Stimulated activated CD4-positive, alpha-beta T cell treated with anti-CD3 and anti-CD28 coated beads, Interleukin-15, amount 100 ng/mL, for 48 hours (primary cell): Measurements from ENCODE around the gene PPP2R2C.

ENCODE experiments used
- DNase-seq, 2 donors: peaks; one replicate each; pipeline ENCODE4 v3.0.0-alpha.2; 2020; ENCODE audit warnings: low read depth in 2 of 2

PPP2R2C gene

DNA sequence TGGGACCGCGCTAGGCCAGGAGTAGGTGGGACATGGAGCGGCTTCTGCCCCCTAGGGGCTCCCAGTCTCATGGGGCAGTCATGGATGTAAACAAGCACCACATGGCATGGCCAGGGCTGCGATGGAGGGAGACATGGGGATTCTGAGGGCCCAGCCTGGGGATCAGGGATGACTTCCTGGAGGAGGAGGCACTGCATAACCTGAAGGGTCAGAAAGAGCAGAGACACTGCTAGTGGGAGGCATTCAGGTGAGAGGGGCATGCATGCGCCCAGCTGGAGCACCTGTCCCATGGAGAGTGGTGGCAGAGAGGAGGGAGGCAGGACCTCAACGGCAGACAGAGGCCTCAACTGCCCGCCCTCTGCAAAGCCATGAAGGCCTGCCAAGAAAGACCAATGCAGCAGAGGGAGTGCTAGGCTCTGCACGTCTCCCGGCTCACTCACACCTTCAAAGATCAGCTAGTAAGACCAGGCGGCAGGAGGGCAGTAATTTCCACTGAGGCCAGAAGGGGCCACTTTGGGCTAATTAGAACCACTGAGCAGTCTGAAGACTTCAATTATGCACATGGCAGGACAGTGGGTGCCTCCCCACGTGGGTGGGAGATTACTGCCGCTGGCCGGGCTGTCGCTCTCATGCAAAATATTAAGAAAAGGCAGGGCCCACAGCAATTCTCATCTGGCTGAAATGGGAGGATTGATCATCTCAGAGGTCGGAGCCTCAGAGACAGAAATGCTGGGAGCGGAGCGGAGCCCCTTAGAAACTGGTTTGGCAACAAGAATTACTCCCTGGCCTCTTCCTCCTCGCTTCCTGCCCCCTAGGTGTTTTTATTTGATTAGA is 69.6 kb downstream of the PPP2R2C start:
- DNase-seq, result no peak

DNA sequence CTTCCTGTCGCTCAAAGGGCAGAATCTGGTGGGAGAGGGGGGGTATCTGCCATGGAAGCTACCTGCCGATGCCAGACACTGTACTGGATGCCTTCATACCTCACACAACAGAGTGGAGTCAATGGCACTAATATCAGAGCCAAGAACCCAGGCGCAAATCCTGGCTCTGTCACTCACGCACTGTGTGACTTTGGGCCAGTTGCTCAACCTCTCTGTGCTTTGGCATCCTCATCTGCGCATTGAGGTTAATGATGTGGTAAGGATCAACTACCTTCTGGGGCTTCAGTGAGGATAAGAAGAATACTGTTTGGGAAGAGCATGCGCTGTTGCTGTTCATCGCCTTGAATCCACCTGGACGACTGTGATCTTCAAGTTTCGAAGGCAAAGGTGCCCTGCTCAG is 70.6 kb downstream of the PPP2R2C start:
- DNase-seq, result no peak

DNA sequence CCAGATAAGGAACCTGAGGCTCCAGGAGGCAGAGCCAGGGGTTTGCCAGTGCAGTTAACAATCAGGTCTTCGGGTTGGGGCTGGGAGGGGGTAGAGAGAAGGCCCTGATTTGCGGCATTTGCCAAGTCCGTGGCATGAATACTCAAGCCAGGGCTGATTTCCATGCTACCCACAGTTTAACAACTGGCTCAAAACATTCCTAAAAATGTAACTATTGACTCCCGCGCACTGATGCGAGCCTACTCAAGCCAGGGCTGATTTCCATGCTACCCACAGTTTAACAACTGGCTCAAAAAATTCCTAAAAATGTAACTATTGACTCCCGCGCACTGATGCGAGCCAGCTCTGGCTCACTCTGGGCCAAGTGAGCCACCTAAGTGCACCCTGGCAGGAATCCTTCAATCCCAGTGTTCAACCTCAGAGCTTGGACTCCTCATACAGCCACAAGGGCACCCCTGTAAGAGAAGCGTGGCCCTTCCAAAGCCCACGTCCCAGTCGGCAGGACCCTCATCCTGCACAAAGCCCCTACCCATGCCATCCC is 75.6 kb downstream of the PPP2R2C start:
- DNase-seq, result no peak

DNA sequence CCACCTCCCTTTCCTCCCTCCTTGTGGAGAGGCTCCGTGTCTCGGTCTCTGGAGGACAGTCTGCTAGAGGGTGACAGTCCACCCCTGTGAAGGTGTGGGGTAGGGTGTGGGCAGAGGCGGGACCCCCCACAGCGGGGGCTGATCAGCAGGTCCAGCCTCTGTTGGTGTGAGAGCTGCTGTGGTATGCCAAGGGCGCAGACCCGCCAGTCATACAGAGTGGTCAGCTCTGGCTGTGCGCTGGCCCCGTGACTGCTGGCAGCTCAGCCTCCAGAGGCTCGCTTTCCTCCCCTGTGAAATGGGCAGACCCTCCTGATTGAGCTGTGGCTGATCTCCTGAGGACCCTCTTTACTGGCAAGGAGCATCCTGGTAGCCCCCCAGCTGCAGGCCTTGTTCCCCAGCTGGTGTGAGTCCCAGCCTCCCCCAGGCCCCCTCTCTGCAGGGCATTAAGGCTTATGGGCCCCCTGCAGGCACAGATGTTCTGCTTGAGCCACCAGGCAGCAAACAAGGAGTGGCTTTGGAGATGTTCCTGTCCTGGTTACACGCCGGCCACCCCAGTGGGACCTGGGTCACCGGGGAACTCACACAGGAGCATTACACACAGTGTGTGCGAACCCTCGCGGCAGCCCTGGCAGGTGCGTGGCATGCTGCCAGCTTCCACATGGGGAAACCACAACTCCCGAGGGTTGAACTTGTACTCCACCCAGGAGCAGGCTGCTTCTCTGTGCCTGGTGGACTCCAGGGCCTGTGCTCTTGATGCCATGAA is 76.8 kb downstream of the PPP2R2C start:
- DNase-seq, result no peak

DNA sequence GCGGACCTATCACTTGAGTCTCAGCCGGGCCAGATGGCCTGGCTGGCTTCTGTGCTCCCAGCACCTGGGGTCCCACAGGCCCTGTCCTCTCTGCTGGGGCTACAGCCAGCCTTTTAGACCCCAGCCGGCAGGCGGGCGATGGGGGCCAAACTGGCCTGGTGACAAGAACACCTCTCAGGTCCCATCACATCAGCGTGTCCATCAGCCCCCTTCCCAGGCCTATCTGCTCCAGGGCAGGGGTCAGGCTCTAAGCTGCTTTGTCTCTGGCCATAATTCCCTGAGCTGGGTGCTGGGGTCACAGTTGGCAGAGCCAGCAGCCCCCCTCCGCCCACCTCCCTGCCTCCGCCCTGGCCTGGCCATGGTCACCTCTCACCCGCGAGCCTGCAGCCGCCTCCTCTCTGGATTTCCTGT is 77.7 kb downstream of the PPP2R2C start:
- no peak for DNase-seq

DNA sequence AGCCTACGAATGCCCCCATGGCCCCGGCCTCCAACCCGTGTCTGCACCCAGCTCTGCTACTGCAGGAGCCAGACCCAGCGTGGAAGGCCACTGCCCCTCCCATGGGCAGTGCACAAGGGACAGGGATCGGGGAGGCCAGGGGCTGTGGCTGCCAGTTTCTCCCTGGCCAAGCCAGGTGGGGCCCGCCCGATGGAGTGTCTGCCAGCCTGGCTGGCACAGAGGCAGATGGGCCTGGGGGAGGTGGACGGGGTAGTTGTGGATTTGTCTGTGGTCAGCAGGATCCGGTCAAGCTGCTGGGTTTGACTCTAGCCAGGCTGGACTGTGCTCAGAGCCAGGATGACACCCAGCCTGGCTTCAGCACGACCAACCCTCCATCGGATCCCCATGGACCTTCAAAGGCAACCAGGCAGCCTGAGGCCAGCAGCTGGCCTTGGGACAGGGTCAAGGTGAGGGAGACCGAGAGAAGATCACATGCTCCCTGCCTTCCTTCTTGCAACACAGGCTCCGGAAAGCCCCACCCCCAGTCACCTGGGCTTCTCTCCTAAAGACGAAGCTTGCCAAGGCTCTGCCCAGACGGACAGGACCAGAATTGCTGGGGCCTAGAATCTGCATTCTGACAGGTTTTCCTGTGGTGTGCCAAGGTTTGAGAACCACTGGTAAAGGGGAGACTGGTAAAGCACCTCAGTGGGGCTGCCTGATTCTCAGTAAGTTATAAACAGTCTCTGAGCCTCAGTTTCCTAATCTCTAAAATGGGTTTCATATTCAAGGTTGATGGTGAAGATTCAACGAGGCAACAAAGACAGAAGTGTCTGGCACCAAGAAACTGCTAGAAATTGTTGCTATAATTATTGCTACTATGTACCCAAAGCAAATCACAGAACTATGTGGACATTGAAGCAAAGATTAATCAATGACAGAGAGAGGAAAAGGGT is 78.6 kb downstream of the PPP2R2C start:
- DNase-seq, result no peak

DNA sequence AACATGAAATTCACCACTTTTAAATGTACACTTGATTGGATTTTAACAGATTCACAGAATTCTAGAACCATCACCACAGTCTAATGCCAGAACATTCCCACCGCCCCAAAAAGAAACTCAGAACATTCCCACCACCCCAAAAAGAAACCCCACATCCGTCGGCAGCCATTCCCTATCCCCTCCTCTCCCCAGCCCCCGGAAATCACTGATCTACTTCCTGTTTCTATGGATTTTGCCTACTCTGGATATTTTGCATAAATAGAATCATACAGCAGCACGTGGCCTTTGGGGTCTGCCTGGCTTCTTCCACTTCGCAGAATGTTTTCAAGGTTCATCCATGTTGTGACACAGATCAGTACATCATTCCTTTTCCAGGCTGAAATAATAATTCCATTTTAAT is 79.3 kb downstream of the PPP2R2C start:
- no peak for DNase-seq

DNA sequence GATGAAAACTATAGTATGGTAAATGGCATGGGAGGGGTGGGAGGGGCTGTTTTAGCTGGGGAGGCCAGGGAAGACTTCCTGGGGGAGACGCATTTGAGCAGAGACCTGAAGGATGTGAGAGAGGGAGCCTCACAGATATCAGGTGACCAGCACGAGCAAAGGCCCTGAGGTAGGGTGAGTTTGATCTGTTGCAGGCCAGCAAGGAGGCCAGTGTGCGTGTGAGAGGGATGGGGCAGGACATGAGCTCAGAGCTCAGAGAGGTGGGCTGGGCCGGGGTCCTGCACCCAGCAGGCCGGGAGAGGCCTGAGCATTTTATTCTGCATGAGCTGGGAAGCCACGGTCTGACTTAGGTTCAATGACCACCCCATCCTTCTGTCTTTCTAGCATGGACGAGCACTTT is 80.0 kb downstream of the PPP2R2C start:
- DNase-seq, result no peak

DNA sequence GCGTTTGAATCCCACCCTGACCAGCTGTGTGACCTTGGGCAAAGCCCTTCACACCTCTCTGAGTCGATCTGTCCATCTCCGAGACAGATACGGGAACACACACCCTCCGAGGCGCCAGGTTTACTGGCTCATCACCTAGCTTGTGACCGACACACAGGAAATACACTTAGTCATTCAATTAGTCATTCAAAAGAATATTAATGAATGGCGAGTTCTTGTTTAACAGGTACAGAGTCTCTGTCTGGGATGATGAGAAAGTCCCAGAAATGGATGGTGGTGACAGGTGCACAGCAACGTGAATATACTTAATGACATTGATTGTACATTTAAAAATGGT is 80.6 kb downstream of the PPP2R2C start:
- no peak for DNase-seq

DNA sequence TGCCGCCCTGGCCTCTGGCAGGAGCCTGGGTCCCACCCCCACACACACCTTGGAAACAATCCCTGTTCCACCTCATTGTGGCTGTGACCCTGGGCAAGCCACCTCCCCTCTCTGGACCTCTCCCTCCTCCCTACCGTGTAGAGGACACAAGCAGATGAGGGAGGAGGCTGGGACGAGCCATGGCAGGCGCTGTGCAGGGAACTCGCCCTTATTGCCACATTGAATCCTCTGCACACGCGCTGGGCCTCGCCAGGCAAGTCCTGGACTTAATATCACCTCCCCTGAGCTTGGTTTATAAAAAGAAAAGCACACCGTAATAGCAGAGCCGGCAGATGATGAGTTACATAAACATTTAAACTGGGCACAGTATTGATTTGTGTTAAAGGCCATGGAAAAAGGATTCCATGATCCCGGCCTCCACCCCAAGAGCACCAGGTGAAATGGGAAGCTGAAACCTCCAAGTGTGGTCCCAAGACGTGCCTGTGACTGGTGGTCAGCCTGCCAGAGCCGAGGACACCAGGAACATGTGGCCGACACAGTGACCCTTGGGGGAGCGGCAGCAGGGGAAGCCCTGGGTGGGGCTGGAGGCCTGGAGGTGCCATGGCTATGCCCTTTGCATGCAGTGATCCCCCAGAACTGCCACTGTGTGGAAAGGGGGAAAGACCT is 81.1 kb downstream of the PPP2R2C start:
- no peak for DNase-seq

DNA sequence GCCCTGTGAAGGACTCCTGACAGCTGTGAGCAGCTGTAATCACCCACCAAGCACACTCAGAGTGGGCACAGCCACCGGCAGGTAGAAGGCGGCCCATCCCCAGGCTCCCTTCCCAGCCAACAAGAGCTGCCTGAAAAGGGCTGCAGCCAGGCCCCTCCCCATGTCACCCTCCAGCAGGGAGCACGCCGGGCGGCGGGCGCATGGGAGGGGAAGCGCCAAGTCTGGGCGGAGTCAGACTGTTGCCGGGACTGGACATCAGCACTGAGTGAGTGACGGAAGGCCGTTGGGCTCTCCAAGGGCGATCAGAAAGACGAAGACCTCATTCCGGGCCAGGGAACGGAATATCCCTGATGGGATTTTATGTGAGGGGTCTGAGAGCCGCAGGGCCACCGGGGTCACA is 82.1 kb downstream of the PPP2R2C start:
- no peak for DNase-seq

DNA sequence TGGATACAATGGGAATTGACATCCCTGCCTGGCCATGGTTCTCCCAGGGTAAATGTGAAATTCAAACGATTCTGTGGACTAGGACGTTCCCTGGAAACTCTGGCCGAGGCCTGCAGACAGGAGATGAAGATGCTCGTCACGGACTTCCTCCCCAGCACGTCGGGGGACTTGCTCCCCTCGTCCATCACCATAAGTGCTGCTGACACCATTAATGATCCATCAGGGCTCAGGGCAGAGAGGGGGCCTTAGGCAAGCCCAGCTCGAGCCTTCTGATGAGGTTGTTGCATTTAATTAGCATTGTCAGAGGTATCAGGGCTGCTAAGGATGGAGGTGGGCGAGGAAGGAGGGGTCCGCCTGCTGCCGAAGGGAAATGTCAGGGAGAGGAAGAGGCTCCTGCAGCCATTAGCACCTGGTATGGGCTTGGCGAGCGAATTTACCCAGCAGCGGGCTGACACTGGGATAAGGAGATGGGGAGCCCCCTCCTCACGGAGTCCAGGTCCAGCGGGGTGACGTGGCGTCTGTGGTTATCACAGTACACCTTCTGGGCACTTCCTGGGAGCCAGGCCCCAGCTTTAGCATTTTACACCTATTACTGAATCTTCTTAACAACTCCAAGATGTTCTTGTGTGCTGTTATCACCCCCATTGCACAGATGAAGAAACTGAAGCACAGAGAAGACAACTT is 83.1 kb downstream of the PPP2R2C start:
- DNase-seq, result no peak

DNA sequence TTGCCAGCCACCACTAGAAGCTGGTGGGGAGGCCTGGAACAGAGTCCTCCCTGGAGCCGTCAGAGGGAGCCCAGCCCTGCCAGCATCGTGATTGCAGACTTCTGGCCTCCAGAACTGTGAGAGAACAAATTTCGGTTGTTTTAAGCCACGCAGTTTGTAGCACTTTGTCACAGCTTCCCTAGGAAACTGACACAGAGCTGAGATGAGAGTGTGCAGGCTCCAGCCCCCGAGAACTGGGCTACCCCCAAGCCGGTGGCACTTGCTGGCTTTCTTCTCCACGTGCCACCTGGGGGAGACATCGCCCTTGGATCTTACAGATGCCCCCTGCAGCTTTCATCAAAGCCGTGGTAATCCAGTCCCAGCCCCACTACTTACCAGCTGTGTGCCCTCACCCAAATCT is 83.7 kb downstream of the PPP2R2C start:
- no peak for DNase-seq

DNA sequence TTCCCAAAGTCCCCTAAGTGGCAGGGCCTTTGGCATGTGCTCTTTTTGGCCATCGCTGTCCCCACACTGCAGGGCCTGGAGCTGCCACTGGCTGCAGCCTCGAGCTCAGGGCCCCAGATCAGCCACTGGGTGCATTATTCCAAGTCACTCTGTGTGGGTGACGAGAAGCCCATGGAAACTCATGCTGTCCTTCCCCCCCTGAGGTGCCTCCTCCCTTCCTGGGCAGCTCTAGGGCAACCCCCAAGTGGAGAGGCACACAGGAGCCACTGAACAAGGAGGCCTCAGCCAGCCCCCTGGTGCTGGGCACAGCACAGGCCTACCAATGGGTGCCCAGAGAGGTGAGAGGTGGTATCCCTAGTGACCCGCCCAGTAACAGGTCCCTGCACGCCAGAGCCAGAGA is 84.5 kb downstream of the PPP2R2C start:
- DNase-seq, result no peak

DNA sequence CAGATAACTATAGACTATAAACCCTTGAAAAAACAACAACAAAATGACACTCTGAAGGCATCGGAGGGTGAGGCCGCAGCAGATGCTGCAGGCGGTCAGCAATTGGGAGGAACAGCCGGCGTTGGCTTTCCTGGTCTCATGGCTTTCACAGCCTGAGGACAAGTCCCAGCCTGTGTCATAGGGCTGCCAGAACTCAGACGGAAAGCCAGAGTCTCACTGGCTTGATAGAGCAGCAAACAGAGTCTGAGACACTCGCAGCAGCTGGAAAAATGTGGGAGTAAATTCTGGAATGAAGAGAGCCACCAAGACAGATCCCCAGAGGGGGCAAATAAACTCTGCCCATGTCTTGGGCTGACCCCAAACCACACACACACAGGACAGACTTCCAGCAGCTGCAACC is 86.3 kb downstream of the PPP2R2C start:
- DNase-seq, result no peak

DNA sequence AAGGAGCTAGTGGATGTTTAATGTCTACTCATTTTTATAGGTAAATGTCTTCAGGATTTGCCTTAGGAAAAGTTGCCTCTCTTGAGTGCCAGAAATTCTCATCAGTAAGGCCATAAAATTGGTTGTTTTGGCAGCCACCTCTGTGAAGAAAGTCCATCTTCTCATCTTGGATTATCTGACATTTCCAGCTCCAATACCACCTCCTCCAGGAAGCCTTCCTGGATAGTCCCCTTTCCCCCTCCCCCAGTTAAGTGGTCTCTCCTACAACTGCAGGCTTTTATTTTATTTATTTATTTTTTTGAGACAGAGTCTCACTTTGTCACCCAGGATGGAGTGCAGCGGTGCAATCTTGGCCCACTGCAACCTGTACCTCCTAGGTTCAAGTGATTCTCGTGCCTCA is 87.1 kb downstream of the PPP2R2C start:
- no peak for DNase-seq

DNA sequence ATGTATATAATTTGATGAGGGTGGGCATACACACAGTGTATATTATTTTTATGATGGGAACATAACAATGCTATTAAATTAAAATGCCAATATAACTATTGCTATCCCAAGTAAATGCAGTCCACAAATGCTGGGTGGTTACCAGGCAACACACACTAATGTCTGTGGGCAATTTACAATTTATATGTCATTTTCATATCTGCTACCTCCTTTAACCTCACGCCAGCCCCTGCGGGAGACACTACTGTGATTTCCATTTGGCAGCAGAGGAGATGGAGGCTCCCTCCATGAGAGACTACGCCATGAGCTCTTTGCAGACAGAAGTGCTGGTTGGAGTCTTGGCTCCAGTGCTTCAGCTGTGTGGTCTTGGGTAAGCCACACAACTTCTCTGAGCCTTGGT is 87.9 kb downstream of the PPP2R2C start:
- DNase-seq, result no peak

DNA sequence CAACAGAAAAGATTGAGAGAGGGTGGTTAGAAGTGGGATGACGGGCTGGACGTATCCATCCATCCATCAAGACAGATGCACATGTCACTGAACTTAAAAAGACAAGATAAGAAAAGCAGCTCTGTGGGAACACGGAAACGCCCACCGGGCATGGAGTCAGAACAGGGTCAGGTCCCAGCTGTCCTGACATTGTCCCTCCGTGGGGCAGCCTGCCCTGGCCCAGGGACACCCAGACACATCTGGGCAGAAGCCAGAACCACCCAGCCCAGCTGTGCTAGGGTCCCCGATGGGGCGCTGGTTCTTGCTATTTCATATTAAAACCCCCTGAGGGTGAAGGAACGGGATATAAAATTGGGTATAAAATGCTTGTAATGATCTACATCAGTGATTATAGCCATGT is 88.5 kb downstream of the PPP2R2C start:
- no peak for DNase-seq

DNA sequence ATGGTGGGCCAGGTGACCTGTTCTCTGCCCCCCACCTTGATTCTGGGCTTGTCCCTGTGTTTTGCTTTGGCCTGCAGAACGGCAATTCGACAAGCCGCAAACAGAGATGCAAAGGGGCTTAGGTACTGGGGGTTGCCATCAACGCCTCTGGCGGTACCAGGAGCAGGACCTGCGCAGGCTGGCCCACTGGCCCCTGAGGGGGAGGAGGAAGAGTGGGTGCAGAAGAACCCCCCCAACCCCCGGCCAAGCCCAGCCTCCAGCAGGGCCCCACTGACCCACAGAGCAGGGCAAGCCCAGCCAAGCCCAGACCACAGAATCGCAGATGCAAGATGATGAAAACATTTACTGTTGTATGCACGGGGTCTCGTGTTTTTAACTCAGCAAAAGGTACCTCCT is 89.4 kb downstream of the PPP2R2C start:
- no peak for DNase-seq

DNA sequence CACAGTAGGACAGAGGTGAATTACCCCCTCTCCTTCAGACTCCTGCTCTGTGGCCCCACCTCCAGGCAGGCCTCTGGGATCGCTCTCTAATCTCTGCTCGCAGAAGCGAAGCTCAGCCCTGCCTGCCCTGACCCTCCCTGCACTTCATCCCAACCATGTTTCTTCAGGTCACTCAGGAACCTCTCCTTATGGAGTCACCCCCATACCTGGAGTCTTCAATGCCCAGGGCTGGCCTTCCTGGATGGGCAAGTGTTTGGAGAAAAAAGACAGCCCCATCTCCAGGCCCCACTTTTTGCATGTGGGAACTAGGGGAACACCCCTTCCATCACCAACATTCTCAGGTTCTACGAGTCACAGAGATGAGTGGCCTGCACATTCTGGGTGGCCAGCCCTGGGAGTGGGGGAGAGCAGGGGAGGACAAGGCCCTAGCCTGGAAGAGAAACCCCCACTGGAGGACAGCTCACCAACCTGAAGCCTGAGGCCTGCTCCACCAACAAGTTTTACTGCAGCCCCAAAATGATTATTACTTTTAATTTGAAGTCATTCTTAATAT is 90.8 kb downstream of the PPP2R2C start:
- DNase-seq, result no peak
